SH-SY5Y (cell line): Measurements from ENCODE around the gene PAQR7.

Experiments
- GATA2 ChIP-seq: IDR thresholded peaks from 2 replicates; pipeline ENCODE4 v1.6.1; 2011; ENCODE audit warnings: mild to moderate bottlenecking, low read depth, low read length
- GATA3 ChIP-seq: IDR thresholded peaks from 2 replicates; pipeline ENCODE4 v1.6.1; 2011; ENCODE audit warnings: low read depth, mild to moderate bottlenecking, low read length, moderate library complexity

DNA sequence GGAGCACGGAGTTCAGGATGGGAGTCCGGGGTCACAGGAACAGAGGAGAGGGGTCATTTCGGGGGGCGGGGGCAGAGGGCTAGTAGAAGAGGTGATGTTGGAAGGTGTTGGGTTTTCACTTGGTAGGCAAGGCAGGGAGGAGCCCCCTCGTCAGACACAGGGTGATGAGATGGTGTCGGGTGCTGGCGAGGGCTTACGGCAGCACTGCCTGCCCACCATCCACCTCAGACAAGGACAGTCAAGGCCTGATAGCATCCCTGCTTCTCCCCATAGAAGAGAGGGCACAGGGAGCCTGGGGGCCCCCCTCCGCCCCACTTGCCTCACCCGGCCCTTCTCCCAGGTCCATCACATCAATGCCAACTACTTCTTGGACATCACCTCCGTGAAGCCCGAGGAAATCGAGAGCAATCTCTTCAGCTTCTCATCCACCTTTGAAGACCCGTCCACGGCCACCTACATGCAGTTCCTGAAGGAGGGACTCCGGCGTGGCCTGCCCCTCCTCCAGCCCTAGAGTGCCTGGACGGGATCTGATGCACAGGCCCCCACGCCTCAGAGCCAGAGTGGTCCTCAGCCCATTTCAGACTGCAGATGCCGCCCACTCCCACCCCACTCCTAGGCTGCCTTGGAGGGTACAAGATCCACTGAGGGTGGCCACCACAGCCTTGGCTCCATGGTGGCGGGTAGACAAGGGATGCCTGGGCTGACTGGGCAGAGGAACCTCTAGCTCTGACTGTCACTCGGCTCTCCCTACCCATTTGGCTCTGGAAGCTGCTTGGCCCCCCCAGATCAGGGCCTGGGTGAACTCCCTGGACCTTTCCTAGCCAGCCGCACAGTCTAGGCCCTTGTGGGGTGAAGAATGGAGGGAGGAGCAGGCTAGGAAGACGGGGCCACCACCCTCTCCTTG is 60.0 kb downstream of the PAQR7 start:
- TF ChIP-seq GATA2 (no peak), GATA3 (no peak)
